ENCODE results near the gene CCDC148.

- TF ChIP-seq EZH2 (IDR thresholded peaks at IDR 0.05) (no peak), CTCF (IDR thresholded peaks at IDR 0.05) (no peak)
Observed at GRCh38 chr2:158315000-158315399, 141.6 kb downstream of the CCDC148 start.

Data from neural progenitor cell (in vitro differentiated cells).